NCI-H748 (cell line): Measurements from ENCODE around the gene COQ10A.
"Not testable (repeated sequence)": the region's sequence is repeated elsewhere in the genome, so short reads cannot be mapped to it uniquely, and the experiment has no call there.

Experiments
- DNase-seq: peaks from one replicate; lab custom pipeline; 2025; ENCODE audit not compliant: unreplicated experiment; lab: John Stamatoyannopoulos, UW

The COQ10A gene

DNA sequence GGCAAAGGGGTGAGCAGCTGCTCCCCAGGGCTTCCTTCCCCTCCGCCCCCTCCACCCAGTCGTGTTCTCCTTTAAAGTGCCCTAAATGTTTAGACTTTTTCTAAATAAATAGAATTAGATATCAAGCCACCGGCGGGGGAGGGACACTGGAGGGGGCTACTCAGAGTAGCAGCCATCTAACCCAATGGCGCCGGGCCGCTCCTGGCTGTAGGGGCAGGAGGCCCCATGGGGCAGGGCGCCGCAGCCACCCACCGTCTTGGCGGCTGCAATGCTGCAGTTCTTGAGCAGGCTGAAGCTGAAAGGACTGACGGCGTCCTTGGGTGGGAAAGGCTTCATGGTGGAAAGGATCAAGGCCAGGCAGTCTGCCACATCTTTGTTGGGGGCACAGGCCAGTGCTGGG is 23.8 kb upstream of the COQ10A start:
- no peak for DNase-seq

DNA sequence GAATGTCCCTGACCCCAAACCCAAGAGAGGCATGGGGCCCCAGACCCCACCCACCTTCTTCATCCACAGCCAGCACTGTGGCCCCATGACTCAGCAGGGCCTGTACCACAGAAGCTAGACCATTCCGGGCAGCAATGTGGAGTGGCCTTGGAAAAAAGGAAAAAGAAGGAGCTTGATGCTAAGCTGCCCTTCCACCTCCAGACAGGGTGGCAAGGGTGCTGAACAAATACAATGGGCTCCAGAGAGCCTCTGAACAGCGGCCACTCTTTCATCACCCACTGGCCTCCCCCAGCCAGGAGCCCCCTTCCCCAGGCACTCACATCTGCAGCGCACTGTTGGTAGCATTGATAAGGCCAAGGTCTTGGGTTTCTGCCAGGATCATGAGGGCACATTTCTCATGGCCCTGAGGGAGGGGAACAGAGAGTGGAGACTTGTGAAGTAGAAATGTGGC is 23.0 kb upstream of the COQ10A start:
- no peak for DNase-seq

DNA sequence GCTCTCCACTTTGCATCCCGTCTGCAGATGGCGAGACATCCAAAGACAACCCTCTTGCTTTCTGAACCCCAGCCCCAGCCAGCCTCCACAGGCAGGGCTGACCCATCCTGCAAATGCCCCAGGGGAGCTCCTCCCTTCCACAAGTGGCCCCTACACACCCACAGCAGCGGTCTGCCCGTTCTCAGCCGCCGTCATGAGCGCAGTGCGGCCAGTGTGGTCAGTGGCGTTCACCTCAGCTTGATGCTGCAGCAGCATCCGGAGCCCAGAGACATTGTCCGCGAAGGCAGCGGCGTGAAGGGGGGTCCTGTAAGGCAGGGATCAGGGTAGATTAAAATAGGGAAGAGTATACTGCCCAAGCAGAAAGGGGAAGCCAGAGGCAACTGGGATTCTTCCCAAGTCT is 22.2 kb upstream of the COQ10A start:
- no peak for DNase-seq

DNA sequence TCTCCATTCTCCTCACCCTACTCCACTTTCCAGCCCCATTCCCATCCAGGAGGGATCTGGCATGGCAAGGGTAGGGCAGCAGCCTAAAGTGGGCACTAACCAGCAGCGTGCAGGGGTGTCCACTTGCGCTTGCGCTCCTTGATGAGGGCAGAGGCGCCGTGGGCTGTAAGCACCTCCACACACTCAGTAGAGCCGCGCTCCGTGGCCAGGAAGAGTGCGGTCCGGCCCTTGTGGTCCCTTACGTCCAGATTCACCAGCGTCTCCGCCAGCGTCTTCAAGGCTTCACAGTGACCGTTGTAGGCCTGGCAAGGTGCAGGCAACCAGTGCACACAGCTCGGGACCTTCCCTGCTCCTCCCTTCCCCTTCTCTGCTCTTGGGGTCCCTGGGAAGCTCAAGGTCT is 18.8 kb upstream of the COQ10A start:
- DNase-seq, result no peak

DNA sequence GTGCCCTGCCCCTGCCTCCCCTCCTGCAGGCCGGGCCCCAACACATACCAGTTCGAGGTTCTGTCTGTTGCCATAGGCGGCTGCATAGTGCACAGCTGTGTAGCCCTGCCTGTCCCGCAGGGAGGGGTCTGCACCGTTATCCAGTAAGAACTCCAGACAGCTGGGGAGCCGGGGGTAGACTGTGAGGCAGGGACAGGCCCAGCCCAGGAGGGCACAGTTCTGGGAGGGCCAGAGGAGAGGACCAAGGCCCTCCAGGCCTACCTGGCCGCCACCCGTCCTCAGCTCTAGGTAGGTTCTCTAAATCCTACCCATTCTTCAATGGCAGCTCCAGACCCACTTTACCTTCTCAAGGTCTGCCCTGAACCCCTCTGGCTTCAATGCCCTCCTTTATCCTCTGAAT is 18.0 kb upstream of the COQ10A start:
- no peak for DNase-seq

DNA sequence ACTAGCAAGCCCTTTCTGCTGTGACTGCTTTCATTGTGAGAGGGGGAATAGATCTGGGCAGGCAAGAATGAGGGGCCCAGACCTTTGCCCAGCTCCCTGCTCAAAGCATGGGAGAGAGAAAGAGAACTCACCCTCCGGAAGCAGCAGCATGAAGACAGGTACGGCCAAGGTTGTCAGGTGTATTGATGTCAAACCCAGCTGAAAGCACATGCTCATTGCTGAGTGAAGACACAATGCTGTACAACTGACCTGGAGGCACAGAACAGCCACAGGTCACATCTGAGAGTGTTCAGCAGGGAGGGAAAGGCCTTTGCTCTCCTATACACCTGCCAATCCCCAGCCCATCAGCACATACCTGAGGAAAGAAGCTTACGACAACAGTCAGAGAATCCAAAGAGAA is 14.1 kb upstream of the COQ10A start:
- no peak for DNase-seq

DNA sequence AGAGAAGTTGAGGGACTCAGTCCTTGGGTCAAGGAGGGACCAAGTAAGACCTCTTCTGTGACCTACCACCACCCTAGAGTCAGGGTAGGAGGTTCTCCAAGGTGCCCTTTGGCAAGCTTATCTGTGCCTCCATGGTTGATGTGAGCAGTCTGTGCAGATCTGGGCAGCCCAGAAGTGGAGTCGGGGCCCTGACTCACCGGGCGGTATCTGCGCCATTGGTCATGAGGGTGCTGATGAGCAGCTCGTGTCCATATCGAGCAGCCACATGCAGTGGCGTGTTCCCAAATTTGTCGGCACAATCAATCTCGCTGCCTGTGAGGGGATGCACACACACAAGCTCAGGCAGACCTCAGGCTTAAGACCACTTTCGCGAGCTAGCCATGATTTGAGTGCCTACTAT is 13.7 kb upstream of the COQ10A start:
- no peak for DNase-seq

DNA sequence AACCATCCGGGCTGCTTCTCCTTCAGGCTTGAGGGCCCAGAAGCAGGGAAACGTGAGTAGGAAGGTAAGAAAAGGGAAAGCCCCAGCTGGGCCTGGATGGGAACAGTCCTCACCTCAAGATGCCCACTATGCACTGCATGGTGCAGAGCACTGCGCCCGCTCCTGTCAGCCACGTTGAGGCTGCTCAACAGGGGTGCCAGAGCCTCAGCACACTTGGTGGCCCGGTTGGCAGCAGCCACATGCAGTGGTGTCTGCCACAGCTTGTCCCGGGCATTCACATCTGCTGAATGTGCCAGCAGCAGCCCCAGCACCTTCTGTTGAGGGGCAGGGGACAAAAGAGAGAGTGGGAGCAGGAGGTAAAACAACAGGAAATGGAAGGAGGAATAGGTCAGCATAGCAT is 11.1 kb upstream of the COQ10A start:
- DNase-seq, result no peak

DNA sequence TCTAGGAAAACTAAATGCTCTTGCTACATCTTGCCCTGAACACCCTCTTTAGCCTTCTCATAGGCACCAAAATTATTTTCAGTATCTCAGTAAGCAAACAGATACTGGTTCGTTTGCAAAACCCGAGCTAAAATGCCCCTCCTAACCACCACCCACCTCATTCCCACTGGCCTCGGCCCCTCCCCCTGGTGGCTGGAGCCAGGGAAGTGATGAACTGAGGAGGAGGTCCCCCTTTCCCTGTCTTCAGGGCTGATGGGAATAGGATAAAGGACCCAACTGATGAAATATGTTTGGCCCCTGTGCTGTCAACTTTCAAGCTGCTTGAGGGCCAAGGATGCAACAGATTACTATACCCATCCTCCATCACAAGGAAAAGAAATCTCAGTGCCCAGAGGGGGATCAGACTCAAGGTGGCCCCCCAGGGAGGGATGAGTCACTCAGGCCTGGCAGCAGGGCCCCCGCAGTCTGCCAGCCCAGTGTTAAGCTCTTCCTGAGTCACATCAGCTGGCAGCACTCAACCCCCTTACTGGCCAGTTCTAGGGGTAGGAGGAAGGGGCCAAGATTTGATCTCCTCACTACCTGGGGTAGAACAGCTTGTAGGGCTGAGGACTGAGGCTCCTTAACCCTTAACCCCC is 10.3 kb upstream of the COQ10A start:
- DNase-seq, result no peak

DNA sequence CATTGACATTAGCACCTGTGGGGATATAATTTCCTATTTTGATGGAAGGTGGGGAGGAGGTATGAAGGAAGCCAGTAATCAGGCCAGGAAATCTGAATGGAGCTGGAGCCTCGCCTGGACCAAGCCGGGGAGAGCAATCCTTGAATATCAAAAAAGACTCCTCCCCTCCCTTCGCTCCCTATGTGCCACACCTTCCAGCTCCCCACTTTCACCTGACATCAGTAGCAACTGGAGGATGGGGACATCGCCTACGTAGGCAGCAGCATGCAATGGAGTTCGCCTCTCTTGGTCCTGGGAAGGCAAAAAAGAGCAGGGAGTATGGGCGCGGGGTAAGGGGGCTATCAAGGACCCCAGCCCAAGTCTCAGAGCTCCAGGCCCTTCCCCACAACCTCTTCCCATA is 9.7 kb upstream of the COQ10A start:
- DNase-seq, result no peak

DNA sequence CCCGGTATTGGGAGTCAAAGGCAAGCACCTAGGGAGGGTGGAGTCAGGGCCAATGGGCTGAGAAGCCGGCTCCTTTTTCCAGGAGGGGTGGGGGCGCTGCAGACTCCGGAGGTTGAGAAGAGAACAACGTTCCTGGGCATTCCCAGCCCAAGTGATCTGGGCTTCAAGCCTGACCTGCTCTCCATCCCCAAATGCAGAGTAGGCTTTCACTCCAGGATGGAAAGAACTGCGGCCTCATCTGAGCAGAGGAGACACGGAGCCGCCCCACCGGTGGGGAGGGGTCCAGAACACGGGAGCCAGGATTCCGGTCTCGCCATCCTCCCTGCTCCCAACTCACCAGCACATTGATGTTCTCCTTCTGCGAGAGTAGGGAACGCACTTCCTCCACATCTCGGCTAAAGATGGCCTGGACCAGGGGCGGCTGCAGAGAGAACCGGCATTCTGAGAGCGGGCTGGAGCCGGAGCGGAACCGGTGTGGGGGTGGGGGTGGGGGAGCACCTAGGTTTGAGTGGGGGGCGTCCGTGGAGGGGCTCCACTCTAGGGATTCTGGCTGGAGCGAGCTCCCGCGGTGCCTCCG is 9.2 kb upstream of the COQ10A start:
- peak; percentile 66 for DNase-seq

DNA sequence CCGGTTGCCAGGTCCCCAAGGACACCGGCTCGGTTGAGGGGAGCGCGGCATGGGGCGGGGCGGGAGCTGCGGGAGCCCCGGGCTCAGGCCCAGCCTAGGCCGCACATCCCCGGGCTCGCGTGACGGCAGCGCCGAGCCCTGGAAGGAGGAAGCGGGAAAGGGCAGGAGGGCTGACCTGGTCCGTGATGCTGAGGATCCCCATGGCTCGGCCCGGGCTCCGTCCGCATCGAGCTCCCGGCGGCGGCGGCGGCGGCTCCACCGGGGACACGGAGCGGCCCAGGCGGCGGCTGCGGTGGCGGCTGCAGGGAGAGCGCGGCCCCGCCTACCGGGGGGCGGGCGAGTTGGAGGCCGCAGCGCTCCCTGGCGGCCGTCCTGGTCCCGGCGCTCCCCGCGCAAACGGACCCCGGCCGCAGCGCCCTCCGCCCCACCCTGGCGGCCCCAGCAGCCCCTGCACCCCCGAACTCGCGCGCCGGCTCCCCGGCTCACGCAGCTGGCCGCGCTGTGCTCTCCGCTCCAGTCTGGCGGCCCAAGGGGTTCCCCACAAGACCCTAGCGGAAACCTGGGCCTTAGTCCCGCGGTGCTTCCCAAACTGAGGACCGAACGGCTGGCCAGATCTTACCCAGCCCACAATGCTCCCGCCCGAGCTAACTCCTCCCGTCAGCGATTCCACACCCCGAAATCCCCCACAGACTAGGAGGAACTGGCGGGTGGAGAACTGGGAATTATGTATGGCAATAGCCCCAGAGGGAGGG is 8.5 kb upstream of the COQ10A start, which contains the start of gene ANKRD52:
Gene ANKRD52, minus strand, starts transcription at position 317 of the 752 bp plus-strand sequence. Its CDS starts 115 bp downstream, at position 202.
- DNase-seq, result peak; percentile 81

DNA sequence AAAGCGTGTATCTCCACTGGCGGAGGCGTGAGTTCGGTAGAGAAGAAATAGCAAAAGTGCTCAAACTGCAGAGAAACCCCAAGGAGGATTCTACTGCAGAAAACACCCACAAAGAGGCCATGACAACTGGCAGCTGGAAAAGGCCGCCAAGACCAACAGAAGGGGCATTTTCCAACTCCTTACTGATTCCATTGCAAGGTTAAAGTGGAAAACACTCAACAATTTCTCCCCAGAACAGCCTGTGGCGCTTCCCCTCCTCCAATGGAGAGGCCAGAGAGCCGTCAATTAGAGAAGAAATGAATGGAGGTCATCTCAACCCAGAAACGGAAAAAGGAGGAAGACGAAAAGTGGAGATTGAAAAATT is 7.9 kb upstream of the COQ10A start:
- no peak for DNase-seq

DNA sequence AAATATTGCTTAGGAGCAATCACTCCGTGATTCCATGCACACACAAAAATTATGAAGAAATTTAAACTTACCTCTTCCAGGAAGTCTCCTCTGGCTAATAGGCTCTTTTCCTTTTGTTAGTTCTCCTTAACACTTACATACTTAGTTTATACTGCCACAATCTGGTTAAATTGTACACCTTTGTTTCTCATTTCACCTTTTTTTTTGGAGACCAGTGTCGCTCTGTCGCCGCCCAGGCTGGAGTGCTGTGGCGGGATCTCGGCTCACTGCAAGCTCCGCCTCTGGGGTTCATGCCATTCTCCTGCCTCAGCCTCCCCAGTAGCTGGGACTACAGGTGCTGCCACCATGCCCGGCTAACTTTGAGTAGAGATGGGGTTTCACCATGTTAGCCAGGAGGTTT is 6.4 kb upstream of the COQ10A start:
- no peak for DNase-seq

DNA sequence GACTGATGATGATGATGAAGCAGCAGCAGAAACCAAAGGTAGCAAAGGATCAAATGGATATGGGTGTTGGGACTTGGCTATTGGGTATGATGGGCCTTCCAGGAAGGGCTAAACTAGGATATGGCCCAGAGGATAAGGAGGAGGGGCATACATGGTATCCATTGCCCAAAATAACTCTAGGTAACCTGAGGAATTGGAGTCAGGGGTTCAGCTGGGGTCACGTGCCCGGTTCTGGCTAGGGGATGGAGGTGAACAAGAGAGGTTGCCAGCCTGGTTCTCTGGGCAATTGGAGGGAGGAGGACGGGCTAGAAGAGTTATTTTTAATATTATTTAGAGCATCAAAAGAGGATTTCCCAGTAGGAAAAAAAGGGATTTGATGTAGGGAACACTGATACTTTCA is 5.8 kb upstream of the COQ10A start:
- no peak for DNase-seq

DNA sequence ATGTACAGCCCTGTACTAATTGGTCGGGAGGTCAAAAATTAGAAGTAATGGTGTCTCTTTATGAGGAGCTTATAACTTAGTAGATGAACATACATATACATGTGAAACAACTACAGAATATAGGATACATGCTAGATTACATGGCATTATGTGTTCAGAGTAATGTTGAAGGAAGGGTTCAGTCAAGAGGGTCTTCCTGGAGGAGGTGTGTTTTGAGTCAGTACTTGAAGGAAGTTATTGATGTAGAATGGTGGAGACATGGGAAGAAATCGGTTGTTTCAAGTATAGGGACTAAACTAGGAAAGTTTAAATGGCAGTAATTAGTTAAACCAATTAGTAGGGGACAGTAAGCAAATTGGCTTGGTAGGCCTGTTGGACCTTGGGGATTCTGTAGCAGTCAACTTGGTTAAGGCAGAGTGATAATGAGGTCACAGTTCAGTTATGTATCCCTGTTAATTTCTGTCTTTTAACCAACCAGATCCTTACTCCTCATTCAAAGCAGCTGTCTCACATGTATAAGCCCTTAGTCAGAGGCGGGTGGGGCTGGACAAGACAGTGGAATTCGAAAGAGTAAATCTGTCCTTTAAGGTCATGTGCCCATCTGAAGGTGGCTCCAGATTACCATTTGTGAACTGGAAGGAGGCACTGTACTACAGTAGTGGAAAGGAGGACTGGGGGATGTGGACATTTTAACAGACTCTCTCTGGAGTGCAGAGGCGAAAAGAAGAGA is 5.1 kb upstream of the COQ10A start:
- DNase-seq, result no peak

DNA sequence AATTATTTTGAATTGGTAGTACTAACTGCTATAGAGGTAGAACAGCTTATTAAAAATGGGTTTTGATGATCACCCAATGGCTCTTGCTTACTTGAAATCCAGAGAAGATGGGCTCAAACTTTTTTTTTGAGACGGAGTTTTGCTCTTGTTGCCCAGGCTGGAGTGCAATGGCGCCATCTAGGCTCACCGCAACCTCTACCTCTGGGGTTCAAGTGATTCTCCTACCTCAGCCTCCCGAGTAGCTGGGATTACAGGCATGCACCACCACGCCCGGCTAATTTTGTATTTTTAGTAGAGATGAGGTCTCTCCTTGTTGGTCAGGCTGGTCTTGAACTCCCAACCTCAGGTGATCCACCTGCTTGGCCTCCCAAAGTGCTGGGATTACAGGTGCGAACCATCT is 3.8 kb upstream of the COQ10A start:
- not testable (repeated sequence) for DNase-seq

DNA sequence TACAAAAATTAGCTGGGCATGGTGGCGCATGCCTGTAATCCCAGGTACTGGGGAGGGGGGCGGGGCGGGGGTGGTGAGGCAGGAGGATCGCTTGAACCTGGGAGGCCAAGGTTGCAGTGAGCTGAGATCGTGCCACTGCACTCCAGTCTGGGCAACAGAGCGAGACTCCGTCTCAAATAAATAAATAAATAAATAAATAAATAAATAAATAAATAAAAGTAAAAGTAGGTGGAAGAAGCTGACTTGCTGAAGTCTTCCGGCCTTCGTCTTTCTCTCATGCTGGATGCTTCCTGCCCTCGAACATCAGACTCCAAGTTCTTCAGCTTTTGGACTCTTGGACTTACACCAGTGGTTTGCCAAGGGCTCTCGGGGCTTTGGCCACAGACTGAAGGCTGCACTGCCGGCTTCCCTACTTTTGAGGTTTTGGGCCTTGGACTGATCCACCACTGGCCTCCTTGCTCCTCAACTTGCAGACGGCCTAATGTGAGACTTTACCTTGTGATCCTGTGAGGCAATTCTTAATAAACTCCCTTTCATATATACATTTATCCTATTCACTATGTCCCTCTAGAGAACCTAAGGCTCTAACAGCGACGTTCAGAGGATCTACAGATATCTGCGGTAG is 562 bp upstream of the COQ10A start:
- not testable (repeated sequence) for DNase-seq

DNA sequence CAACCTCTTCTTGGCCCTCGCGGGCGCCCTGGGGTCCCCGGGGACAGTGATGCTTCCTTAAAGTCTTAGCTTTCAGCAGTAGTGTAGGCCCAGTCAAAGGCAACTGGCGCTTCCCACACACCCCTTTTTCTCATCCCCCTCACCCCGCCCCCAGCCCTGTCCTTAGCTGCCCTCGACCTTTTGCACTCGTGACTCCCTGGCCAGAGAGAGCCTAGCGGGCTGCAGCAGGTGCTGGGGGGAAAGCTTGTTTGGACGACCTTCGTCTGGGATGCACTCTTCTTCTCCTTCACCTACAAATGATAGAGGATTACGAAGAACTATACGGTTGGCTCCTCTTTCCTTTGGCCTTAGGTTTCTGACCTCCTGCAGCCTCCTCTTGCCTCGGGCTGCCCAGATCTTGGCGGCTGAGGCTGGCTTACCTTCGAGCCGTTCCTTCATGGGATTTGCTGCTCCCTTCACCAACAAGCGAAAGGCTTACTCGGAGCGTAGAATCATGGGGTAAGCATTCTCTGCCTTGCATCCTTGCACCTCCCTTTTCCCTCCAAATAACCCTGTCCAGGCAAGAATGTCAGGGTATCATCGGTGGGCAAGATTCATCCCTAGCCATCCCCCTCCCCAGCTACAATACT is 815 bp downstream of the COQ10A start:
- DNase-seq, result peak; percentile 29

DNA sequence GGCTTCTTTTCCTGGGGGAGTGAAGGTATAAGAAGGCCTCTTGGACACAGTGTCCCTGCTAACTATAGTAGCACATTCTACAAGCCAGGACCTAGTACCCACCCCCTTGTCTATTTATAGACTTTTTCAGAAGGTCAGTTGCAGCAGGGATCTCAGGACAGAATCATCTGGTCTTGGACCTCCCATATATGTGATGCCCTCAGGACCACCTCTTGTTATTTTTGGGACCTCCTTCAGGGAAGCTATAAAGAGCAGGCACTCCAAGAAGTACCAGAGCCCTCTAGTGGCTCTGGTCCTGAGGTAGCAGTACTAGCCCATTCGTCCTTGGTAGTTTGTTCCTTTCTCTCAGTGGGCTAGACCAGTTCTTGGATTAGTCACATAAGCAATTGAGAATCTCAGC is 4.3 kb downstream of the COQ10A start:
- DNase-seq, result peak; percentile 9

DNA sequence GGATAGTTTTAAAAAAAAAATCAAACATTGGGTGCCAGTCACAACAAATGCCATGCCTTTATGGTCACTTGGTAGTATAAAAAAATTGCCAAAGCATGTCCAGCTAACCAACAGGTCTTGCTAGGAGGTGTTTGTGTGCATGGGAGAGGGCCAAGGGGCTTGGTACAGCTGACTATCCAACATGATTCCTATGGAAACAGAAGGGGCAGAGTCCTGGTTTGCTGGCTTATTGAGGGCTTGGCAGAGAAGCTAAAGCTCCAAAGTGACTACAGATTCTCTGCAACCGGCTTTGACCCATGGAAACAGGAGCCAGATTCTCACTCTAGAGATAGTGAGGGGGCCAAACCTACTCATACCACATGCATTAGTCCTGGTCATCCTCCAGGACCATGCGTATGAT is 5.7 kb downstream of the COQ10A start:
- DNase-seq, result not testable (repeated sequence)
